Fibroblast of skin of back (primary cell): ENCODE results near the gene GFI1B.
"Not testable (repeated sequence)": the region's sequence is repeated elsewhere in the genome, so short reads cannot be mapped to it uniquely, and the experiment has no call there.

ENCODE experiments used
- DNase-seq: peaks from one replicate; pipeline ENCODE4 v3.0.0-alpha.2; 2013

GFI1B gene

GRCh38 chr9:132969783-132970182 is 8.7 kb upstream of the GFI1B start:
- DNase-seq = no peak

- DNase-seq = no peak
Measured at GRCh38 chr9:132970324-132971062, 8.0 kb upstream of the GFI1B start.

GRCh38 chr9:132973166-132973565 is 5.3 kb upstream of the GFI1B start:
- no peak for DNase-seq

GRCh38 chr9:132973713-132974112 is 4.8 kb upstream of the GFI1B start:
- peak; percentile 18 for DNase-seq

- no peak for DNase-seq
Measured at GRCh38 chr9:132975961-132976360, 2.5 kb upstream of the GFI1B start.

- no peak for DNase-seq
Measured at GRCh38 chr9:132976571-132976970, 1.9 kb upstream of the GFI1B start.

- DNase-seq = no peak
Measured at GRCh38 chr9:132978112-132978450, 413 bp upstream of the GFI1B start.

- DNase-seq = no peak
Measured at GRCh38 chr9:132980157-132980556, 1.7 kb downstream of the GFI1B start.

GRCh38 chr9:132982458-132982857 is 4.0 kb downstream of the GFI1B start:
- DNase-seq = no peak

- DNase-seq = no peak
Measured at GRCh38 chr9:132983491-132984201, 5.2 kb downstream of the GFI1B start.

GRCh38 chr9:132984202-132985070 is 5.9 kb downstream of the GFI1B start:
- no peak for DNase-seq

GRCh38 chr9:132985071-132985350 is 6.5 kb downstream of the GFI1B start:
- DNase-seq = no peak

- no peak for DNase-seq
Measured at GRCh38 chr9:132985489-132985888, 7.0 kb downstream of the GFI1B start.

- no peak for DNase-seq
Measured at GRCh38 chr9:132986114-132986513, 7.6 kb downstream of the GFI1B start.

- no peak for DNase-seq
Measured at GRCh38 chr9:132986640-132987620, 8.4 kb downstream of the GFI1B start.

GRCh38 chr9:132988244-132989013 is 9.9 kb downstream of the GFI1B start:
- no peak for DNase-seq

- no peak for DNase-seq
Measured at GRCh38 chr9:132989014-132989310, 10.5 kb downstream of the GFI1B start.

GRCh38 chr9:132989414-132989996 is 11.0 kb downstream of the GFI1B start:
- DNase-seq = no peak

GRCh38 chr9:132989998-132990557 is 11.6 kb downstream of the GFI1B start:
- not testable (repeated sequence) for DNase-seq

GRCh38 chr9:132990781-132991180 is 12.3 kb downstream of the GFI1B start:
- no peak for DNase-seq
